ENCODE measurements around the gene DHX9. TPM values are rescaled to one million over a fixed set of nuclear protein-coding genes. Genes with fewer than 3 reads are reported as not detected.

DHX9 gene
- total RNA-seq, 1 donor from 2014 or later: 261 TPM

GRCh38 chr1:182829285-182829932 lies 9.7 kb upstream of the DHX9 start:
- no peak overlapping the region for H3K4me3 Mint-ChIP-seq
- no peaks in the 10 kb centered on the region for H3K9me3 Mint-ChIP-seq
- H3K36me3 Mint-ChIP-seq: no peaks in the 10 kb centered on the region
- H3K27ac Mint-ChIP-seq: no peak overlapping the region
- DNase-seq (ENCODE audit: extremely low spot score, unreplicated experiment): no peak
- H3K27me3 Mint-ChIP-seq: no peaks in the 10 kb centered on the region
- TF ChIP-seq CTCF (conservative IDR thresholded peaks at IDR 0.05): no peak
- H3K4me1 Mint-ChIP-seq (ENCODE audit: unreplicated experiment): no peaks in the 10 kb centered on the region

DNA sequence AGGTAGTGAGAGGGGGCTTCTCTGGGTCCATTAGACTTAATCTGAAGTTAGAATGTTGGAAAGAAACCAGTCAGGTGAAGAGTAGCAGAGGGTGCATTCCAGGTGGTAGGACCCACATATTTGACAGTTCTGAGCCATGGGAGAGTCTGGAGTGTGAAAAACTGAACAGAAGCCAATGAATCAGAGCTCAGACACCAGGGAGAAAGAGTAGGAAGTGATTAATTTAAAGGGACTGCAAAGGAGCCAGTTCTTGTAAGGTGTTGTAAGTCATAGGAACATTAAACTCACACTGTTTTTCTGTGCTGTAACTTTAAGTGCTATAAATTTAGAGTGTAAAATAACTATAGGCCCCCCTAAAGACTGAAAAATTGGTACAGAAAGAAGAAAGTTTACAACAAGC lies 5.9 kb upstream of the DHX9 start:
- no peak for DNase-seq (ENCODE audit: extremely low spot score, unreplicated experiment)
- no peak for TF ChIP-seq CTCF (conservative IDR thresholded peaks at IDR 0.05)
- H3K27ac Mint-ChIP-seq: no peak overlapping the region
- H3K27me3 Mint-ChIP-seq: no peaks in the 10 kb centered on the region
- H3K4me3 Mint-ChIP-seq: no peak overlapping the region
- H3K9me3 Mint-ChIP-seq: no peaks in the 10 kb centered on the region
- H3K36me3 Mint-ChIP-seq: no peaks in the 10 kb centered on the region
- no peaks in the 10 kb centered on the region for H3K4me1 Mint-ChIP-seq (ENCODE audit: unreplicated experiment)

- TF ChIP-seq CTCF (conservative IDR thresholded peaks at IDR 0.05): no peak
- no peaks in the 10 kb centered on the region for H3K4me1 Mint-ChIP-seq (ENCODE audit: unreplicated experiment)
Measured at GRCh38 chr1:182834326-182834725, 4.8 kb upstream of the DHX9 start.

GRCh38 chr1:182835806-182836205 lies 3.3 kb upstream of the DHX9 start:
- H3K36me3 Mint-ChIP-seq: peaks cover 10% of the 10 kb centered on the region
- no peak for DNase-seq (ENCODE audit: extremely low spot score, unreplicated experiment)
- no peak overlapping the region for H3K4me3 Mint-ChIP-seq
- TF ChIP-seq CTCF (conservative IDR thresholded peaks at IDR 0.05): no peak
- no peaks in the 10 kb centered on the region for H3K9me3 Mint-ChIP-seq
- H3K27me3 Mint-ChIP-seq: no peaks in the 10 kb centered on the region
- peaks cover 9% of the 10 kb centered on the region for H3K4me1 Mint-ChIP-seq (ENCODE audit: unreplicated experiment)
- no peak overlapping the region for H3K27ac Mint-ChIP-seq

More at GRCh38 chr1:182834326-182834725, 4.8 kb upstream of the DHX9 start:
- H3K9me3 Mint-ChIP-seq: no peaks in the 10 kb centered on the region
- no peak for DNase-seq (ENCODE audit: extremely low spot score, unreplicated experiment)
- no peaks in the 10 kb centered on the region for H3K36me3 Mint-ChIP-seq
- no peaks in the 10 kb centered on the region for H3K27me3 Mint-ChIP-seq
- H3K4me3 Mint-ChIP-seq: no peak overlapping the region
- H3K27ac Mint-ChIP-seq: no peak overlapping the region

DNA sequence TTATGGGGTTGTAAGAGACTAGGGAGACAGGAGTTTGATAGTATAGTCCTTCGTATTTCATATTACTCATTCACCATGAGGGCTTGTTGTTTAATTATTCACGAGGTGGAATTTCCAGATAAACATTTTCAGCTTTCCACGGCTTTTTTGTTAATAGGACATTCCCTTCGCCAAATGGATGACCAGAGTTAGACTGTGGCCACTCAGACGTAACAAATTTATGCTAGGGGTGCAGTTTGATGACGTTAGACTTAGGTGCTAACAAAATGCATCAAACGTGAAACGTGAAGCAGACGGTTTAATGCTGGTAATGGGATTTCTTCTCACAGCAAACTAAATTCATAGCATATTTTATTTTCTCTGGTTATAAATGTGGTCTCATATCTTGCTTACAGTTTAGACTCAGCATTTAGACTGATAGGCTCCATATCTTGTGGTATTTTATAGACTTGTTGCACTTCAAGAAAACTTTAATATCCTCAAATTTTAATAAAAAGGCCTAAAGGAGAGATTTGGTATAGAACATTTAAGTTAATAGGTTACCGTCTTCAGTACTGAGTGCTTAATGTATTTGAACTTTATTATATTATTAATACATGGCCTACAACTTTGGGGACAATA lies 2.3 kb downstream of the DHX9 start:
- Mint-ChIP-seq H3K9me3 (no peaks in the 10 kb centered on the region), H3K4me3 (peak overlapping the region; percentile 98), H3K27me3 (no peaks in the 10 kb centered on the region), H3K27ac (peak overlapping the region; percentile 97), H3K4me1 (ENCODE audit: unreplicated experiment) (peaks cover 29% of the 10 kb centered on the region), H3K36me3 (peaks cover 39% of the 10 kb centered on the region)
- DNase-seq (ENCODE audit: extremely low spot score, unreplicated experiment): no peak
- TF ChIP-seq CTCF (conservative IDR thresholded peaks at IDR 0.05): no peak
